B cell (primary cell): ENCODE data around the gene SPATA2.

ENCODE experiments used
- EZH2 ChIP-seq: IDR thresholded peaks from 2 replicates; pipeline ENCODE4 v1.6.1; 2012; ENCODE audit warnings: borderline replicate concordance, low read depth, mild to moderate bottlenecking, moderate library complexity, low read length; ENCODE audit not compliant: insufficient read depth, poor library complexity, severe bottlenecking
- TF ChIP-seq, protein P1 (sequence below): fragments of 200-600 bp; IDR thresholded peaks from one replicate; pipeline ENCODE4 v1.8.0; 2022; ENCODE audit warnings: antibody characterized with exemption, mild to moderate bottlenecking

DNA sequence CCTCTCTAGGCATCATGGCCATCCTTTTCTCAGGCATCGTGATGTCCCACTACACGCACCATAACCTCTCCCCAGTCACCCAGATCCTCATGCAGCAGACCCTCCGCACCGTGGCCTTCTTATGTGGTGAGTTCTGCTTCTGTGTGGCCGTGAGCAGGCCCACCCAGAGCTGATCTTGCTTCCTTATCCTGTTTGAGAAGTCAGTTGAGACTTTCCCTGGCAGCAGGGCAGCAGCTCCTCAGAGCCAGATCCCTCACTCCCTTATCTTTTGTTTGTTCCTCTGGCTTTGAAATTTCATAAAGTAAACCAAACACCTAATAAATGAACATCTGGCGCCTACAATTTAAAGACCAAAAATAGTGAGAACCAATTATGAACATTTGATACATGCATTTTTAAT, 40.6 kb downstream of the SPATA2 start:
- TF ChIP-seq, protein P1, sequence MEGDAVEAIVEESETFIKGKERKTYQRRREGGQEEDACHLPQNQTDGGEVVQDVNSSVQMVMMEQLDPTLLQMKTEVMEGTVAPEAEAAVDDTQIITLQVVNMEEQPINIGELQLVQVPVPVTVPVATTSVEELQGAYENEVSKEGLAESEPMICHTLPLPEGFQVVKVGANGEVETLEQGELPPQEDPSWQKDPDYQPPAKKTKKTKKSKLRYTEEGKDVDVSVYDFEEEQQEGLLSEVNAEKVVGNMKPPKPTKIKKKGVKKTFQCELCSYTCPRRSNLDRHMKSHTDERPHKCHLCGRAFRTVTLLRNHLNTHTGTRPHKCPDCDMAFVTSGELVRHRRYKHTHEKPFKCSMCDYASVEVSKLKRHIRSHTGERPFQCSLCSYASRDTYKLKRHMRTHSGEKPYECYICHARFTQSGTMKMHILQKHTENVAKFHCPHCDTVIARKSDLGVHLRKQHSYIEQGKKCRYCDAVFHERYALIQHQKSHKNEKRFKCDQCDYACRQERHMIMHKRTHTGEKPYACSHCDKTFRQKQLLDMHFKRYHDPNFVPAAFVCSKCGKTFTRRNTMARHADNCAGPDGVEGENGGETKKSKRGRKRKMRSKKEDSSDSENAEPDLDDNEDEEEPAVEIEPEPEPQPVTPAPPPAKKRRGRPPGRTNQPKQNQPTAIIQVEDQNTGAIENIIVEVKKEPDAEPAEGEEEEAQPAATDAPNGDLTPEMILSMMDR = no peak
- no peak for TF ChIP-seq EZH2
